Astrocyte of the spinal cord (primary cell): ENCODE results near the gene STK35.
A peak's percentile ranks its signal among the peaks of the same experiment; 100 is the strongest.

ENCODE experiments used
- DNase-seq: peaks from one replicate; pipeline ENCODE4 v3.0.0; 2011; ENCODE audit warnings: low read depth, low spot score
- H3K4me3 ChIP-seq: 2 replicates; pipeline ENCODE4 v1.5.1; 2011; ENCODE audit warnings: low read depth, mild to moderate bottlenecking, low read length, moderate library complexity
- in situ Hi-C: cut with HindIII; loops from 2 replicates; pipeline ENCODE4 v1.10.0; 2017; ENCODE audit warnings: low sequenced_read_pairs
- TF ChIP-seq, protein P1 (sequence below): IDR thresholded peaks from 2 replicates; pipeline ENCODE4 v1.5.1; 2012; ENCODE audit warnings: low read depth, mild to moderate bottlenecking, low read length, inconsistent platforms

The STK35 gene

DNA sequence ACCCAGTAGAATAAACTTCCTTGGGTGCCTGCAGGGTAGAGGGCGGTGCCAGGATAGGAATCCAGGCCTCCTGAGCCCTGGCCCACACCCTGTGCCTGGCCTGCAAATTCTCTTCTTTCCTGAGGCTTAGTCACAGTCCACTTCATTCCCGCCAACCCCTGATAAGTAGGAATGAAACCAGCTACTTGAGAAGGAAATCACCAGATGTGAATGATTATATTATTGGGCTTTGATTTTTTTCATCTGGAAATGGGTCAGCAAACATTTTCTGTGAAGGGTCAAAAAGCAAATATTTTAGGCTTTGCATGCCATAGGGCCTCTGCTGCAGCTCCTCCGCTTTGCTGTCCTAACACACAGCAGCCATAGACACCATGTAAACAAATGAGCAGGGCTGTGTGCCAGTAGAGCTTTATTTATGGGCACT is 50.2 kb downstream of the STK35 start:
- in situ Hi-C loops = no loop called here
- DNase-seq = peak; percentile 36
- TF ChIP-seq, protein P1, sequence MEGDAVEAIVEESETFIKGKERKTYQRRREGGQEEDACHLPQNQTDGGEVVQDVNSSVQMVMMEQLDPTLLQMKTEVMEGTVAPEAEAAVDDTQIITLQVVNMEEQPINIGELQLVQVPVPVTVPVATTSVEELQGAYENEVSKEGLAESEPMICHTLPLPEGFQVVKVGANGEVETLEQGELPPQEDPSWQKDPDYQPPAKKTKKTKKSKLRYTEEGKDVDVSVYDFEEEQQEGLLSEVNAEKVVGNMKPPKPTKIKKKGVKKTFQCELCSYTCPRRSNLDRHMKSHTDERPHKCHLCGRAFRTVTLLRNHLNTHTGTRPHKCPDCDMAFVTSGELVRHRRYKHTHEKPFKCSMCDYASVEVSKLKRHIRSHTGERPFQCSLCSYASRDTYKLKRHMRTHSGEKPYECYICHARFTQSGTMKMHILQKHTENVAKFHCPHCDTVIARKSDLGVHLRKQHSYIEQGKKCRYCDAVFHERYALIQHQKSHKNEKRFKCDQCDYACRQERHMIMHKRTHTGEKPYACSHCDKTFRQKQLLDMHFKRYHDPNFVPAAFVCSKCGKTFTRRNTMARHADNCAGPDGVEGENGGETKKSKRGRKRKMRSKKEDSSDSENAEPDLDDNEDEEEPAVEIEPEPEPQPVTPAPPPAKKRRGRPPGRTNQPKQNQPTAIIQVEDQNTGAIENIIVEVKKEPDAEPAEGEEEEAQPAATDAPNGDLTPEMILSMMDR = no peak
- H3K4me3 ChIP-seq = no peak overlapping the region

DNA sequence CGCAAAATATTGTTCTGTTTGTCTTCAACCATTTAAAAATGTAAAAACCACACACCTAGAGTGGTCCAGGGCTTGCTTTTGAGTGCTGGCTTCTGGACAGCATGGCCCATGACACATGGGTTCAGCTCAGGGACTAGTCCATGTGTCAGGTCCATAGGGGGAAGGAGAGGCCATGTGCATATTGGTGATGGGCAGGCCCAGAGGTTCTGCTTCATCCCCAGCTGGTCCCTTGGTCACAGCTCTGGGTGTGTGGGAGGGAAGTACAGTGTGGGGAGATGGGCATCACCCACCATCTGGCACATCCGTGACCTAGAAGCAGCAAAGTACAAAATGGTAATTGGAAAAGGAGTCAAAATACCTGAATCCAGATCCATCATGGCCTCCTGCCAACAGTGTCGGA is 50.7 kb downstream of the STK35 start:
- TF ChIP-seq, protein P1 = no peak

DNA sequence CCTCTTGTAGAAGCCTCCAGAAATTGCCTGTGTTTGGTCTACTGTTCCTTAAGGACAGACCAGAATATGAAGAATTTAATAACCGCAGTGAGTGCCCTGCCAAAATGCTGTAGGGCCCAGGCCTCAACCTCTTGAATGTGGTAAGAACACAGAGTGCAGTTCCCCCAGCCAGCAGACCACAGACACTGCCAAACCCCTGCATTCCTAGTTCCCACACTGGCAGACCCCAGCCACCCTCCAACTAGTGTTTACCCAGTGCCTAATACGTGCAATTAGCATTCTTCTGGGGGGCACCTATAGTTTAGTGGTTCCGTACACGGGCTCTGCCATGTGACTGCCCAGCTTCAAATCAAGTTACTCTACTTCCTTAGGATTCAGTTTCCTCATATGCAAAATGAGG is 51.7 kb downstream of the STK35 start:
- in situ Hi-C loops = no loop called here
- no peak overlapping the region for H3K4me3 ChIP-seq
- no peak for DNase-seq
- TF ChIP-seq, protein P1 = no peak

More for the DNA sequence above, 50.7 kb downstream of the STK35 start:
- H3K4me3 ChIP-seq = no peak overlapping the region
- no peak for DNase-seq
- in situ Hi-C loops = no loop called here

DNA sequence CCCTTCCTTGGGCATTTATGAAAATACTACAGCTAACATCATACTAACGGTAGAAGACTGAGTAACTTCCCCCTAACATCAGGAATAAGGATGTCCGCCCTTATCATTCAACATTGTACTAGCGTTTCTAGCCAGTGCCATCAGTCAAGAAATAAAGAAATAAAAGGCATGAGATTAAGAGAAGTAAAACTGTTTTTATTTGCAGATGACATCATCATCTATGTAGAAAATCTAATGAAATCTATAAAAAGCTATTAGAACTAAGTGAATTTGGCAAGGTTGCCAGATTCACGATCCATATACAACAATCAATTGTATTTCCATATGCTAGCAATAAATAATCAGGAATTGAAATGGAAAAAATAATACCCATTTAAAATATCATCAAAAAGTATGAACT is 54.6 kb downstream of the STK35 start:
- TF ChIP-seq, protein P1 = no peak
- in situ Hi-C loops = no loop called here
- no peak overlapping the region for H3K4me3 ChIP-seq
- DNase-seq = no peak

DNA sequence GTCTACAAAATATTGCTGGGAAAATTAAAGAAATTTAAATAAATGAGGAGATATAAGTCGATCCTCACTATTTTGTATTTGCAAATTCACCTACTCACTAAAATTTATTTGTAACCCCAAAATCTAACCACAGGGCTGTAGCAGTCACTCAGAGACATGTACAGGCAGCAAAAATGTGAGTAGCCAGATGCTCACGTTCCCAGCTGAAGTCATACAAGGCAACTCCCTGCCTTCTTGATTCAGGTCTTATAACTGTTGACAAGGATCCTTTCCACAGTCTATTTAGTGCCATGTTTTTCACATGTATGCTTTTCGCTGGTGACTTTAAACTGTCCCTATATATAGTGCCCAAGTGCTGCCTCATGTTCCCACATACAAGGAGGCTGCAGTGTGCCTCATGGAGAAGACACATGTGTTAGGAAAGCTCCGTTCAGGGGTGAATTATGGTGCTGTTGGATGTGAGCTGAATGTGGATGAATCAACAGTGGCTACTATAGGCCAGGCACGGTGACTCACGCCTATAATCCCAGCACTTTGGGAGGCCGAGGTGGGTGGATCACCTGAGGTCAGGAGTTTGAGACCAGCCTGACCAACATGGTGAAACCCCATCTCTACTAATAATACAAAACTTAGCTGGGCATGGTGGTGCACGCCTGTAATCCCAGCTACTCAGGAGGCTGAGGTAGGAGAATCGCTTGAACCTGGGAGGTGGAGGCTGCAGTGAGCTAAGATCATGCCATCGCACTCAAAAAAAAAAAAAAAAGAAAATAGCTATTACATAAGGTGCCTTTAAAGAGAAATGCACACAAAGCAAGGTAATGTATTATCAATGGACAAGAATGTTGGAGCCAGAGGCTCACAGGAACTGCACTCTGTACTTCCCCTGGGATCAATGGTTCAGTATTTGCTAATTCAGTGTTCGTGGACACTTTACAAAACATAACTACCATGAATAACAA is 55.3 kb downstream of the STK35 start:
- DNase-seq = no peak
- TF ChIP-seq, protein P1 = no peak
- H3K4me3 ChIP-seq = no peak overlapping the region
- in situ Hi-C loops = no loop called here

DNA sequence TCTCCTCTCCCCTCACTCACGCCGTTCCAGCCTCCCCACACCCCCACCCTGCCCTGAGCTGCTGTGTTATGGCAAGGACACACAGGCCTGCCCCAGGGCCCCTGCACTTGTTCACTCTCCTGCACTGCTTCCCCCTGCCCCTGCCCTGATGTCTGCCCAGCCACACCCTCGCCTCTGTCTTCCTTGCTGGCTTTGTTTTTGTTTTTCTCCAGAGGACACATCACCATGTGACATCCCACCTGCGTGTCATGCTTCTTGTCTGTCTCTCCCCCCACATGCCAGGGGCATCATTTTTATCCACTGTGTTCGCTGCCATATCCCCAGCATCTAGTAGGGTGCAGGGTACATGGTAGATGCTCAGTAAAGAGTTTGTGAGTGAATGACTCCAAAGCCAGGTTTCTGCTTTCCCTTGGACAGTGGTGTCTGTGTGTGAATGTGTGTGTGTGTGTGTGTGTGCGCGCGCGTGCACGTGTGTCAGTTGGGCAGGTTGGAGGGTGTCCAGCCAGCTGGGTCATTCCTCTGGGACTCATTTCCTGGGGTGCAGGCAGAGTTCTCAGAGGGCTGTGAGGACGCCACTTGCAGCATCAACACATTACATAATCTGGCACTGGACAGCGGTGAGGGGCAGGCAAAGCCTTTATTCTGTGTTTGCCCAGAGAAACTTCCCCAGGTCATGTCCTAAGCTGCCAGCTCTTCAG is 60.6 kb downstream of the STK35 start:
- TF ChIP-seq, protein P1 = no peak

More for the DNA sequence above, 60.6 kb downstream of the STK35 start:
- DNase-seq = no peak
- H3K4me3 ChIP-seq = no peak overlapping the region
- in situ Hi-C loops = no loop called here
